A673 (cell line): ENCODE measurements around the gene NGB. TPM values are rescaled to one million over a fixed set of nuclear protein-coding genes. Genes with fewer than 3 reads are reported as not detected.

ENCODE experiments used
- BruUV-seq: library from RNA; stranded (reverse); fragments of 400-500 nt; replicated peaks from 2 replicates; lab custom pipeline; 2021; lab: Mats Ljungman, UMichigan
- CTCF ChIA-PET: fragments of 300-600 bp; sonication (Branson Sonifier 250); formaldehyde crosslinking; loops from one replicate; lab custom pipeline; 2022; ENCODE audit warnings: antibody characterized with exemption; lab: Charles Lee
- POLR2A ChIA-PET: fragments of 300-600 bp; sonication (Branson Sonifier 250); formaldehyde crosslinking; loops from one replicate; lab custom pipeline; 2022; ENCODE audit warnings: antibody characterized with exemption; ENCODE audit not compliant: low non-redundant PET; lab: Charles Lee
- DNase-seq: peaks from one replicate; pipeline ENCODE4 v3.0.0-alpha.2; 2015; ENCODE audit warnings: low spot score
- H3K27ac ChIP-seq: fragments of 200-600 bp; sonication (generic); 2 replicates; pipeline ENCODE4 v1.5.1; 2016; ENCODE audit warnings: mixed run types, low read depth, mild to moderate bottlenecking, mixed read lengths, antibody characterized with exemption, low read length; ENCODE audit not compliant: poor library complexity, severe bottlenecking
- H3K27me3 ChIP-seq: fragments of 200-600 bp; sonication (generic); replicated peaks from 2 replicates; pipeline ENCODE4 v1.6.1; 2017; ENCODE audit warnings: mixed run types, low read depth, mild to moderate bottlenecking, mixed read lengths, antibody characterized with exemption, low read length; ENCODE audit not compliant: insufficient read depth, poor library complexity
- H3K36me3 ChIP-seq: fragments of 200-600 bp; sonication (generic); 2 replicates; pipeline ENCODE4 v1.6.1; 2016; ENCODE audit warnings: mixed run types, mild to moderate bottlenecking, mixed read lengths, antibody characterized with exemption, low read length; ENCODE audit not compliant: insufficient read depth, poor library complexity, severe bottlenecking
- H3K4me1 ChIP-seq: fragments of 200-600 bp; sonication (generic); 2 replicates; pipeline ENCODE4 v1.6.1; 2017; ENCODE audit warnings: mixed run types, mild to moderate bottlenecking, mixed read lengths, antibody characterized with exemption, low read length; ENCODE audit not compliant: insufficient read depth, poor library complexity, severe bottlenecking
- H3K4me3 ChIP-seq: fragments of 200-600 bp; sonication (generic); 2 replicates; pipeline ENCODE4 v1.5.1; 2016; ENCODE audit warnings: low read depth, mixed run types, mild to moderate bottlenecking, mixed read lengths, low read length; ENCODE audit not compliant: poor library complexity, severe bottlenecking
- H3K9me3 ChIP-seq: fragments of 200-600 bp; sonication (generic); 2 replicates; pipeline ENCODE4 v1.6.1; 2016; ENCODE audit warnings: mixed run types, low read depth, mild to moderate bottlenecking, mixed read lengths, antibody characterized with exemption, low read length; ENCODE audit not compliant: poor library complexity, severe bottlenecking
- CTCF ChIP-seq: fragments of 300-800, 200-600 bp; sonication (generic); conservative IDR thresholded peaks from 2 replicates; pipeline ENCODE4 v1.5.1; 2017; ENCODE audit warnings: low read depth, mild to moderate bottlenecking, antibody characterized with exemption, low read length, moderate library complexity, mixed read lengths
- EZH2 ChIP-seq: fragments of 200-600 bp; sonication (generic); IDR thresholded peaks from 2 replicates; pipeline ENCODE4 v1.6.1; 2017; ENCODE audit warnings: borderline replicate concordance, low read depth, mild to moderate bottlenecking, mixed read lengths, antibody characterized with exemption, low read length; ENCODE audit not compliant: poor library complexity, severe bottlenecking
- intact Hi-C: fragments of 100-400 bp; cut with micrococcal nuclease; formaldehyde crosslinking; loops from one replicate; pipeline ENCODE4 v1.10.0; 2022; ENCODE audit not compliant: unreplicated experiment
- total RNA-seq: library from RNA; stranded (reverse); gene quantifications from 2 replicates; pipeline ENCODE4 v1.2.3, GENCODE V29; 2021

The NGB gene
- total RNA-seq, 1 experiment from 2014 or later: not detected

GRCh38 chr14:77250927-77251326 is 20.1 kb downstream of the NGB start:
- Histone ChIP-seq H3K27me3 (no peaks in the 10 kb centered on the region), H3K27ac (no peak overlapping the region), H3K4me1 (no peaks in the 10 kb centered on the region), H3K4me3 (no peak overlapping the region), H3K36me3 (no peaks in the 10 kb centered on the region), H3K9me3 (no peaks in the 10 kb centered on the region)
- TF ChIP-seq EZH2 (no peak), CTCF (no peak)
- intact Hi-C loops: no loop called here
- ChIA-PET POLR2A (no interaction called here), CTCF (no interaction called here)
- DNase-seq: no peak
- no TSS peak for BruUV-seq

DNA sequence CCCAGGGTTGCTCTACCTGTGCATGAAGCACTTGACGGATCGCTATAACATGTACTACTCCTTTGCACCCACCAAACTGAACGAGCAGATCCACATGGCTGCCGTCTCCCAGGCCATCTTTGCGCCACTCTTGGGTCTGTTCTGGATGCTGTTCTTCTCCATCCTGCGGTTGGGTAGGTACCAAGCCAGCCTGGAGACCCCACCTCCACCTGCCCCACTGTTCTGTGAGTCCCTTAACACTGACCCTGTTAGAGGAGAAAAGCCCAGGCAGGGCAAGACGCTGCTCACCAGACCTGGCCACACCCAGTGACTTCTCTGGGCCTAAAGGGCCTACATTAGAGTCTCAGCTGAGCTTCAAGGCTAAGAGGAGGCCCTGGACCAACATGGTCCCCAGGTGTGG is 21.7 kb downstream of the NGB start:
- intact Hi-C loops: no loop called here
- Histone ChIP-seq H3K27me3 (no peaks in the 10 kb centered on the region), H3K36me3 (no peaks in the 10 kb centered on the region), H3K4me1 (no peaks in the 10 kb centered on the region), H3K4me3 (no peak overlapping the region), H3K9me3 (no peaks in the 10 kb centered on the region), H3K27ac (no peak overlapping the region)
- ChIA-PET CTCF (no interaction called here), POLR2A (no interaction called here)
- TF ChIP-seq EZH2 (no peak), CTCF (no peak)
- BruUV-seq: no TSS peak
- no peak for DNase-seq

- no peak overlapping the region for H3K4me3 ChIP-seq
- no peaks in the 10 kb centered on the region for H3K36me3 ChIP-seq
- H3K27me3 ChIP-seq: no peaks in the 10 kb centered on the region
- CTCF ChIA-PET: no interaction called here
- no peak for DNase-seq
- H3K9me3 ChIP-seq: no peaks in the 10 kb centered on the region
- TF ChIP-seq EZH2 (no peak), CTCF (no peak)
- intact Hi-C loops: no loop called here
- BruUV-seq: no TSS peak
- H3K4me1 ChIP-seq: no peaks in the 10 kb centered on the region
- POLR2A ChIA-PET: no interaction called here
- no peak overlapping the region for H3K27ac ChIP-seq
Observed at GRCh38 chr14:77248666-77249065, 22.3 kb downstream of the NGB start.
